Measurements from ENCODE around the gene ZNF491.

- no peak for TF ChIP-seq POLR2AphosphoS5 (IDR thresholded peaks at IDR 0.05; ENCODE audit: low read depth)
- TF ChIP-seq CTCF (IDR thresholded peaks at IDR 0.05; ENCODE audit: insufficient read depth, low read length) = no peak
- no peak for TF ChIP-seq REST (IDR thresholded peaks at IDR 0.05; ENCODE audit: insufficient replicate concordance, low read depth)
- TF ChIP-seq SPI1 (IDR thresholded peaks at IDR 0.05; ENCODE audit: borderline replicate concordance, low read depth) = no peak
These were observed 48.6 kb upstream of the ZNF491 start for GRCh38 chr19:11749751-11750150.
